ENCODE data around the gene MPRIP.

Gene MPRIP

DNA sequence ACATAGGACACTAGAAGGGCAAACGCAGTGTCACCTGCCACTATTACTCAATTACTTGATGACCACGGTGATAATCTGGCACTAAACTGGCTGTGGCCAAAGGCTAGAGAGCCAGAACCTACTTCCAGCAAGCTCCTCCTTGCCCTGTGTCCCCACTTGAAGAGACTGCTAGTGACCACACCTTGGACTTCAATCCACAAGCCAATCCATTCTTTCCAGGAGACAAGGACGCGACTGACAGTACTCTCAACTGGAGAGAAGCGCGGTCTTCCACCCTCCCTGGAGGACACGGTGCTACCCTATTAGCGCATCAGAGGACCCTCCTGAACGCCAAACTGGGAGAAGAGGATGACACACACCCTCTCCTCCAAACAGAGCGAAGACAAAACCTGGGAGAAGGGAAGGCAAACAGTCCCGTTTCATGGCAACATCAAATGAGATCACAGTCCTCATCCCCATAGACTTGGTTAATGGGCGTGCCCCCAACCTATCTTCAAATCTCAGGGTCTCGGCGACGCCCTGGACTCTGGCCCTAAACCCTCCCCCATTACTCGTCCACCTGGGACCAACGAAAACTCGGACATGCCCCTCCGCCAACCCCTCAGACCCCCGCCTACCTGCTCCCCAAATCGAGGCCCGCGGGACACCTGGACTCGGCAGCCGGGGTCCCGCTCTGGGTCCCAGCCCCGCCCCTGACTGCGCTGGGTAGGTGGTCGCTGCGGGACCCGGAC lies 194.2 kb downstream of the MPRIP start:
- POLR2A ChIA-PET: interaction anchor here (0.7 to 2.7 kb wide), 12 partner anchors 10 to 458 kb away, joined by 3 to 11 read pairs (median 4); partner anchors contain the start of gene COPS3
- Histone ChIP-seq H3K36me3 (ENCODE audit: control insufficient read depth in 2 of 2, insufficient read depth in 1 of 2, low read length in 2 of 2) (peaks cover 5 to 14% of the 10 kb centered on the region in 2 experiments; a peak in 2 of 3 replicates), H3K9me3 (ENCODE audit: control insufficient read depth, insufficient read depth, low read depth, low read length) (no peaks in the 10 kb centered on the region), H3K27ac (ENCODE audit: extremely low read depth, low read depth, low read length) (peak overlapping the region; percentile 98), H3K4me1 (ENCODE audit: control insufficient read depth, insufficient read depth, low read length) (peaks cover 7% of the 10 kb centered on the region; the same call in 1 of the 2 replicates), H3K4me3 (ENCODE audit: low read depth, low read length) (peak overlapping the region; percentile 100)
- CTCF ChIA-PET: interaction anchor here (0.8 to 1.3 kb wide), 5 partner anchors 38 to 377 kb away, joined by 3 to 4 read pairs (median 3); no protein-coding TSS in a partner anchor
- TF ChIP-seq EGR2 (tag by site-specific recombination; IDR thresholded peaks at IDR 0.05; ENCODE audit: low read depth): no peak
- TF ChIP-seq, protein P1, sequence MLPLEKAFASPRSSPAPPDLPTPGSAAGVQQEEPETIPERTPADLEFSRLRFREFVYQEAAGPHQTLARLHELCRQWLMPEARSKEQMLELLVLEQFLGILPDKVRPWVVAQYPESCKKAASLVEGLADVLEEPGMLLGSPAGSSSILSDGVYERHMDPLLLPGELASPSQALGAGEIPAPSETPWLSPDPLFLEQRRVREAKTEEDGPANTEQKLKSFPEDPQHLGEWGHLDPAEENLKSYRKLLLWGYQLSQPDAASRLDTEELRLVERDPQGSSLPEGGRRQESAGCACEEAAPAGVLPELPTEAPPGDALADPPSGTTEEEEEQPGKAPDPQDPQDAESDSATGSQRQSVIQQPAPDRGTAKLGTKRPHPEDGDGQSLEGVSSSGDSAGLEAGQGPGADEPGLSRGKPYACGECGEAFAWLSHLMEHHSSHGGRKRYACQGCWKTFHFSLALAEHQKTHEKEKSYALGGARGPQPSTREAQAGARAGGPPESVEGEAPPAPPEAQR (tag by site-specific recombination; IDR thresholded peaks at IDR 0.05): no peak
- TF ChIP-seq ZNF211 (tag by site-specific recombination; IDR thresholded peaks at IDR 0.05; ENCODE audit: low read depth): no peak
- TF ChIP-seq, protein P2, sequence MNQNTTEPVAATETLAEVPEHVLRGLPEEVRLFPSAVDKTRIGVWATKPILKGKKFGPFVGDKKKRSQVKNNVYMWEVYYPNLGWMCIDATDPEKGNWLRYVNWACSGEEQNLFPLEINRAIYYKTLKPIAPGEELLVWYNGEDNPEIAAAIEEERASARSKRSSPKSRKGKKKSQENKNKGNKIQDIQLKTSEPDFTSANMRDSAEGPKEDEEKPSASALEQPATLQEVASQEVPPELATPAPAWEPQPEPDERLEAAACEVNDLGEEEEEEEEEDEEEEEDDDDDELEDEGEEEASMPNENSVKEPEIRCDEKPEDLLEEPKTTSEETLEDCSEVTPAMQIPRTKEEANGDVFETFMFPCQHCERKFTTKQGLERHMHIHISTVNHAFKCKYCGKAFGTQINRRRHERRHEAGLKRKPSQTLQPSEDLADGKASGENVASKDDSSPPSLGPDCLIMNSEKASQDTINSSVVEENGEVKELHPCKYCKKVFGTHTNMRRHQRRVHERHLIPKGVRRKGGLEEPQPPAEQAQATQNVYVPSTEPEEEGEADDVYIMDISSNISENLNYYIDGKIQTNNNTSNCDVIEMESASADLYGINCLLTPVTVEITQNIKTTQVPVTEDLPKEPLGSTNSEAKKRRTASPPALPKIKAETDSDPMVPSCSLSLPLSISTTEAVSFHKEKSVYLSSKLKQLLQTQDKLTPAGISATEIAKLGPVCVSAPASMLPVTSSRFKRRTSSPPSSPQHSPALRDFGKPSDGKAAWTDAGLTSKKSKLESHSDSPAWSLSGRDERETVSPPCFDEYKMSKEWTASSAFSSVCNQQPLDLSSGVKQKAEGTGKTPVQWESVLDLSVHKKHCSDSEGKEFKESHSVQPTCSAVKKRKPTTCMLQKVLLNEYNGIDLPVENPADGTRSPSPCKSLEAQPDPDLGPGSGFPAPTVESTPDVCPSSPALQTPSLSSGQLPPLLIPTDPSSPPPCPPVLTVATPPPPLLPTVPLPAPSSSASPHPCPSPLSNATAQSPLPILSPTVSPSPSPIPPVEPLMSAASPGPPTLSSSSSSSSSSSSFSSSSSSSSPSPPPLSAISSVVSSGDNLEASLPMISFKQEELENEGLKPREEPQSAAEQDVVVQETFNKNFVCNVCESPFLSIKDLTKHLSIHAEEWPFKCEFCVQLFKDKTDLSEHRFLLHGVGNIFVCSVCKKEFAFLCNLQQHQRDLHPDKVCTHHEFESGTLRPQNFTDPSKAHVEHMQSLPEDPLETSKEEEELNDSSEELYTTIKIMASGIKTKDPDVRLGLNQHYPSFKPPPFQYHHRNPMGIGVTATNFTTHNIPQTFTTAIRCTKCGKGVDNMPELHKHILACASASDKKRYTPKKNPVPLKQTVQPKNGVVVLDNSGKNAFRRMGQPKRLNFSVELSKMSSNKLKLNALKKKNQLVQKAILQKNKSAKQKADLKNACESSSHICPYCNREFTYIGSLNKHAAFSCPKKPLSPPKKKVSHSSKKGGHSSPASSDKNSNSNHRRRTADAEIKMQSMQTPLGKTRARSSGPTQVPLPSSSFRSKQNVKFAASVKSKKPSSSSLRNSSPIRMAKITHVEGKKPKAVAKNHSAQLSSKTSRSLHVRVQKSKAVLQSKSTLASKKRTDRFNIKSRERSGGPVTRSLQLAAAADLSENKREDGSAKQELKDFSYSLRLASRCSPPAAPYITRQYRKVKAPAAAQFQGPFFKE (tag by site-specific recombination; IDR thresholded peaks at IDR 0.05; ENCODE audit: borderline replicate concordance): 0 out of 2 replicates have a peak, but pooled peaks have one; percentile 1
- TF ChIP-seq BCL11B (tag by site-specific recombination; IDR thresholded peaks at IDR 0.05; ENCODE audit: low read depth): no peak
- TF ChIP-seq ZNF768 (tag by site-specific recombination; IDR thresholded peaks at IDR 0.05): no peak
- no peak for TF ChIP-seq KLF16 (tag by site-specific recombination; IDR thresholded peaks at IDR 0.05)
- no peak for TF ChIP-seq CTCF (tag by site-specific recombination; IDR thresholded peaks at IDR 0.05)
- peak; percentile 71 for TF ChIP-seq KLF1 (tag by site-specific recombination; IDR thresholded peaks at IDR 0.05)
- no peak for TF ChIP-seq ZFP69B (tag by site-specific recombination; IDR thresholded peaks at IDR 0.05)
- TF ChIP-seq, protein P3, sequence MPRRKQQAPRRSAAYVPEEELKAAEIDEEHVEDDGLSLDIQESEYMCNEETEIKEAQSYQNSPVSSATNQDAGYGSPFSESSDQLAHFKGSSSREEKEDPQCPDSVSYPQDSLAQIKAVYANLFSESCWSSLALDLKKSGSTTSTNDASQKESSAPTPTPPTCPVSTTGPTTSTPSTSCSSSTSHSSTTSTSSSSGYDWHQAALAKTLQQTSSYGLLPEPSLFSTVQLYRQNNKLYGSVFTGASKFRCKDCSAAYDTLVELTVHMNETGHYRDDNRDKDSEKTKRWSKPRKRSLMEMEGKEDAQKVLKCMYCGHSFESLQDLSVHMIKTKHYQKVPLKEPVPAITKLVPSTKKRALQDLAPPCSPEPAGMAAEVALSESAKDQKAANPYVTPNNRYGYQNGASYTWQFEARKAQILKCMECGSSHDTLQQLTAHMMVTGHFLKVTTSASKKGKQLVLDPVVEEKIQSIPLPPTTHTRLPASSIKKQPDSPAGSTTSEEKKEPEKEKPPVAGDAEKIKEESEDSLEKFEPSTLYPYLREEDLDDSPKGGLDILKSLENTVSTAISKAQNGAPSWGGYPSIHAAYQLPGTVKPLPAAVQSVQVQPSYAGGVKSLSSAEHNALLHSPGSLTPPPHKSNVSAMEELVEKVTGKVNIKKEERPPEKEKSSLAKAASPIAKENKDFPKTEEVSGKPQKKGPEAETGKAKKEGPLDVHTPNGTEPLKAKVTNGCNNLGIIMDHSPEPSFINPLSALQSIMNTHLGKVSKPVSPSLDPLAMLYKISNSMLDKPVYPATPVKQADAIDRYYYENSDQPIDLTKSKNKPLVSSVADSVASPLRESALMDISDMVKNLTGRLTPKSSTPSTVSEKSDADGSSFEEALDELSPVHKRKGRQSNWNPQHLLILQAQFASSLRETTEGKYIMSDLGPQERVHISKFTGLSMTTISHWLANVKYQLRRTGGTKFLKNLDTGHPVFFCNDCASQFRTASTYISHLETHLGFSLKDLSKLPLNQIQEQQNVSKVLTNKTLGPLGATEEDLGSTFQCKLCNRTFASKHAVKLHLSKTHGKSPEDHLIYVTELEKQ (tag by site-specific recombination; IDR thresholded peaks at IDR 0.05; ENCODE audit: borderline replicate concordance): no peak
- TF ChIP-seq HIC1 (tag by site-specific recombination; IDR thresholded peaks at IDR 0.05): 0 out of 2 replicates have a peak, but pooled peaks have one; percentile 41
- no peak for TF ChIP-seq ZBTB1 (tag by site-specific recombination; IDR thresholded peaks at IDR 0.05)
- TF ChIP-seq, protein P4, sequence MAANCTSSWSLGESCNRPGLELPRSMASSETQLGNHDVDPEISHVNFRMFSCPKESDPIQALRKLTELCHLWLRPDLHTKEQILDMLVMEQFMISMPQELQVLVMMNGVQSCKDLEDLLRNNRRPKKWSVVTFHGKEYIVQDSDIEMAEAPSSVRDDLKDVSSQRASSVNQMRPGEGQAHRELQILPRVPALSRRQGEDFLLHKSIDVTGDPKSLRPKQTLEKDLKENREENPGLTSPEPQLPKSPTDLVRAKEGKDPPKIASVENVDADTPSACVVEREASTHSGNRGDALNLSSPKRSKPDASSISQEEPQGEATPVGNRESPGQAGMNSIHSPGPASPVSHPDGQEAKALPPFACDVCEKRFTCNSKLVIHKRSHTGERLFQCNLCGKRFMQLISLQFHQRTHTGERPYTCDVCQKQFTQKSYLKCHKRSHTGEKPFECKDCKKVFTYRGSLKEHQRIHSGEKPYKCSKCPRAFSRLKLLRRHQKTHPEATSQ (tag by site-specific recombination; IDR thresholded peaks at IDR 0.05): no peak
- no peak for TF ChIP-seq ZNF354C (tag by site-specific recombination; IDR thresholded peaks at IDR 0.05; ENCODE audit: borderline replicate concordance, low read depth)
- no peak for TF ChIP-seq SALL2 (tag by site-specific recombination; IDR thresholded peaks at IDR 0.05; ENCODE audit: borderline replicate concordance)
- no peak for TF ChIP-seq ZNF132 (tag by site-specific recombination; IDR thresholded peaks at IDR 0.05; ENCODE audit: borderline replicate concordance)
- TF ChIP-seq ZNF501 (tag by site-specific recombination; IDR thresholded peaks at IDR 0.05): no peak
- no peak for TF ChIP-seq TRIM28 (IDR thresholded peaks at IDR 0.05; ENCODE audit: borderline replicate concordance, low read length)
- no peak for TF ChIP-seq ZNF558 (tag by site-specific recombination; IDR thresholded peaks at IDR 0.05)
